Endometrial microvascular endothelial cells (primary cell): Measurements from ENCODE around the gene ERF. TPM values are rescaled to one million over a fixed set of nuclear protein-coding genes. Genes with fewer than 3 reads are reported as not detected.

Source experiments
- in situ Hi-C: cut with HindIII; loops from 2 replicates; pipeline ENCODE4 v1.10.0; 2017; ENCODE audit warnings: low sequenced_read_pairs, low pct_unique_long_range_greater_than_20kb; ENCODE audit errors: inconsistent ontology term
- total RNA-seq: library from RNA; depleted of rRNA; stranded (reverse); fragments of >200 nt; gene quantifications from one replicate; pipeline ENCODE4 v1.2.3, GENCODE V29; 2015; ENCODE audit errors: inconsistent ontology term

The ERF gene
- total RNA-seq, 1 donor from 2014 or later: 53.4 TPM

GRCh38 chr19:42201489-42202289 is 53.2 kb downstream of the ERF start:
- in situ Hi-C loops: no loop called here

DNA sequence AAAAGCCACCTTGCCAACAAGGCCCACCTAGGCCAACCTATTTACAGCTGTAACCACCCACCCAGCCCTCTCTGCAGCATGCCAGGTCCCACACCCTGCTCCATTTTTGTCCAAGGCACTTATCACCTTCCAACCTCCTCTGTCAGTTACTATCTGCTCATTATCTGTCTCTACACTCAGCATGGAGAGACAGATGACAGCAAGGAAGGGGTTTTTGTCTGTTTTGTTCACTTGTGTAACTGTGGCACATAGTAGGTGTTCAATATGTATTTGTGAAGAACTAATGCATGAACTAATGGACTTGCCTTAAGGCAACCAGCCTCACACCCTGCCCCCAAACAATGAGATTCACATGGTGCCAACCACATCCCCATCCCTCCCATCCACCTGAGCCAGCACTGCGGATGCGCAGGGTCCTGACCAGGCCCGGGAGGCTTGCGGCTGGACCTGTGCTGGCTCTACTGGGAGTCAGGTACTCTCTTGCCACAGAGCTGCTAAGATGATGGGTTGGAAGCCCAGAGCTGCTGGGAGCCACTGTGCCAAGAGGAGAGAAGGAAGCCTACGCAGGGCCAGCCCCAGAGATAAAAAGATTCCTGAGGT is 54.7 kb downstream of the ERF start:
- in situ Hi-C loops: no loop called here

GRCh38 chr19:42199440-42200115 is 55.4 kb downstream of the ERF start:
- in situ Hi-C loops: no loop called here

DNA sequence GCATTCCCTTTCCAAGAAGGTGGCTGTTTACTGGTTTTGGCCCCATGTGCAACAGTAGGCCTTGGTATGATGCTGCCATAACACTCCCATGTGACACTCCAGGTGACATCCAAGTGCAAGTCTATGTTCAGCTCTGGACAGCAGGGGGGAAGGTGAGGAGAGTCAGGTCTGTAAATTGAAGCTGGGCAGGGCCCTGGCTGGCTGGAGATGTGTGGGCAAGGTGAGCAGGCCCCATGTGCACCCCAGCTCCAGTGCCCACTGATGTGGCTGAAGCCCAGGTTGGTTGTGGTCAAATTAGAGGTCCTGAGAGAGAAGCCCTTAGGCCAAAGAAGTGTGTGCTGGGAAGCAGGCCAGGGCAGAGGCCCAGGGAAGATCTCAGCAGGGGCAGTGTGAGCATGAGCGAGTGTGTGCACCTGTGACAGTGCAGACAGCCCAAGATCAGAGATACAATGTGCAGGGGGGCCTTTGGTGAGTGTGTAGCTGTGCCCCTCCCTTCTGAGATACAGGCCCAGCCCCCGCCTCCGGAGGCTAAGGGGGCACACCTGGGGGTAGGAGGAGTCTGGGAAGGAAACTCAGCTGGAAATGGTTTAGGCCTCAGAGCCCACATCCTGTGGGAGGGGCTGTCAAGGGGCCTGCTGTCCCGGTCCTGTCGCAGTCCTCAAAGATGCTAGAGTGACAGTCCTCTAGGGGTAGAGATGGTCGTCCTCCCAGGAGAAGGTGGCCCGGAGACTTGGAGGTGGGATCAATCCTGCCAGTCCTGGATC is 56.1 kb downstream of the ERF start:
- in situ Hi-C loops: no loop called here

Other genes starting within 250 kb of the ERF start
- gene GRIK5, start 184.9 kb downstream of the ERF start, total RNA-seq: not detected
- 11.6 TPM for gene ZNF574, start 179.0 kb downstream of the ERF start, total RNA-seq
- 0.84 TPM for gene POU2F2, start 122.7 kb downstream of the ERF start, total RNA-seq
- gene DEDD2, start 37.5 kb downstream of the ERF start, total RNA-seq: 46.6 TPM
- 6.7 TPM for gene ZNF526, start 34.8 kb downstream of the ERF start, total RNA-seq
- gene GSK3A, start 12.5 kb downstream of the ERF start, total RNA-seq: 33.9 TPM
- gene CIC, start 14.1 kb upstream of the ERF start, total RNA-seq: 36.0 TPM
- gene PRR19, start 47.0 kb upstream of the ERF start, total RNA-seq: 1.7 TPM
- gene PAFAH1B3, start 47.5 kb upstream of the ERF start, total RNA-seq: 46.2 TPM
- gene TMEM145, start 58.2 kb upstream of the ERF start, total RNA-seq: not detected
- gene MEGF8, start 70.5 kb upstream of the ERF start, total RNA-seq: 17.4 TPM
- gene CNFN, start 135.2 kb upstream of the ERF start, total RNA-seq: not detected
- gene LIPE, start 172.3 kb upstream of the ERF start, total RNA-seq: 8.8 TPM
- gene CXCL17, start 187.8 kb upstream of the ERF start, total RNA-seq: not detected